ENCODE results near the gene MAGEC2.

MAGEC2 gene

DNA sequence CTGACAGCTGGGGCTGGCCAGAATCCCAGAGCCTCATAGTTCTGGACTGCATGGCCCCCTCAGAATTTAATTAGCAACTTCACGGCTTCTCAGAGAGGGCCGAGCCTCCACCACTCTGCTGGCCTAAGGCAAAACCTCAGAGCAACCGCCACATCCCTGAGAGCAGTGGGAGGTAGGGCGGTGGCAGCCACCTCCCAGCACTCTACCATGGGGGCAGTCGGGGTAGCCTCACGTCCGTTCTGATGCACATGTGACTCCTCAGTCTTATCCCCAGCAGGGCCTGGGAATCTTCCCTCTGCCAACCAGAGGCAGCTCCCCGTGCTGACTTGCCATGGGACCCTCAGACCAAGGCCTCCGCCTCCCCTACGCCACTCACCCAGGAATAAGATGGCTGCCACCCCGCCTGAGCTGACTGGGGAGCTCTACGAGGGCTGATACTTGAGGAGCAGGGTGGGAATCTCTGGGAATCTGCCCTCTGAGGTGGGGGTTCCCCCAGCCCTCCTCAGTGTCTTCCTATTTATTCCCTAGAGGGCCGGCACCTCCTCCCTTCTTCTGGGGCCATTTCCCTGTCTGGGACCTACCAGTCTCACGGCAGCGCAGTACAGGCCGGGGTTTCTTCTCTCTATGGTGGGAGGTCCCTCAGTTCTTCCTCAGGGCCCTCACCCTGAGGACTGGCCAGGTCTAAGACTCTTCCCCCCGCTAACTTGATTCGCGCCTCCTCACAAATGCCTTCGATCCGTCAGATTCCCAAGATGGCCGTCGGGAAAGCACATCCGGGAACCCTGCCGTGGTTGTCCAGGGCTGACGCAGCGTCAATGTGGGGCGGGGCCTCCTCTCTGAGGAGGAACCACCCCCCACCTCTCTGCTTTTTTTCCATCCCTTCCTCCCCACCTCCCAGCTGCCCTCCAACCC lies at the start of gene MAGEC2:
Gene MAGEC2, minus strand, starts transcription at position 769 of the 912 bp plus-strand sequence. CDS start 1,303 bp downstream, outside the sequence.
- no peak for DNase-seq (ENCODE audit: low spot score)

DNA sequence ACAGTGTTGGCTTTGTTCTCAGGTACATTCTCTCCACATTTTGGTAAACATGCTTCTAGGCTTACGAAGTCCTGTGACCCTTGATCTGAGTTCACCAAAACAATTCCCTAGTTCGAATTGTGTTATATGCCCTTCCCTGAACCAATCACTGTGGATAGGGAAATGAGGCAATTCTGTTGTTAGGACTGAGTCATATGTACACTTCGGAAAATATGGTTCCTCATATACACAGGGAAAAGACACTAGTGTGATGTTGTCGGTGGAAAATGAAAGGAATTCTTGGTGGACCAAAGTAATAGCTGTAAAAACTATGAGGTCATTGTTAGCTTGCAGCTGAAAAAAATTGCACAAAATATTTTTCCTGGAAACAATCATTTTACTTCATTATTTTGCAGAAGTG lies 46.6 kb upstream of the MAGEC2 start:
- DNase-seq (ENCODE audit: low spot score): no peak

DNA sequence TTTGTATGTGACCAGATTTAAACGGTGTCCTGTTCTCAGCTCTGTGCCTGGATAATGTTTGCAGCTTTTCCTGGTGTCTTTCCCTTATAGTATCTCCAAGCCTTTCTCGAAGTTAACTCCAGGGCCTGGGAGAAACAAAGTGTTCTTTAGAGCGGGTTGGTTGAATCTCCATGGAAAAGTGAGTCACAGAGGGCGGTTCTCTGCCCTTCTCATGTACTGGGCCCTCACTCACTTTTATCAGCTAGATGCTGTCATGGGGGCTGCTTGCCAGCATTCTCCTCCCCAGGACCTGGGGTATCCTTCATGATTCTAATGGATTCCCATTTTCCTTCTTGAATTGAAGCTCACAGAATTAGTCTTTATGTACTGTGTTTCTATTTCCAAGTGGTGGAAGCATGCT lies 46.1 kb upstream of the MAGEC2 start:
- no peak for DNase-seq (ENCODE audit: low spot score)

GRCh38 chrX:142250502-142250901 lies 45.4 kb upstream of the MAGEC2 start:
- no peak for DNase-seq (ENCODE audit: low spot score)

DNA sequence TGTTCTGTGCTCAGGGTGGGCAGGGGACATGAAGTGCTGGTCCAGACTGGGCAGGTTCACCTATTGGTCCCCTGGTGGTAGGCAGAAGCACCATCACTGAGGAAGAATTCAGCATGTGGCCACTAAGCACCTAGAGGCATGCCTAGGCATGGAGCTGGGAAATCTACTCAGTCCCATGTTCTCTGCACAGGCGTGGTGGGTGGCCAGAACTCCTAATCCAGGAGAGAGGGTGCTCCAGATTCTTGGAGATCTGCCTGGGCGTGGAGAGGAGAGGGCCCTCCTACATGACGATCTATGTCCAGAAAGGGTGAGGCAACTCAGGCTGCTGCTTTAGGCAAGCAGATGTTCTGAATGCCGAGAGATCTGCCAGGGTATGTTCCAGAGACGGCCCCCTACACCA lies 44.6 kb upstream of the MAGEC2 start:
- DNase-seq (ENCODE audit: low spot score): no peak

- no peak for DNase-seq (ENCODE audit: low spot score)
Observed at GRCh38 chrX:142244568-142244967, 39.5 kb upstream of the MAGEC2 start.

DNA sequence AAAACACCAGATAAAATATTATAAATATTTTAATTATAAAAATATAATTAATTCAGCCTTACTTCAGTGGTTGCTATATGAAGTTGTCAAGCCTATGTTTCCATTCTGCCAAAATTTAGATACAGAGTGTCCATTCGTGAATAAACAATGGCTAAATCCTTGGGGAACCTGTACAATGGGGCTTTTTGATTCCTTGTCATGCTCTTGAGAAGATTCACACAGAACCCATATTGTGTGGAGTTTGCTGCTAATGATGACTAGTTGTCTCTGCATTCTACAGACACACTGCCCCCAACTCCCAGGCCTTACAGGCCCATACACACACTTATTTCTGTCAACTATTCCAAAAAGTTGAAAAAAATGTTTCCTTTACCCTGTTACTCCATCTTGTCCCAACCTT lies 33.4 kb upstream of the MAGEC2 start:
- no peak for DNase-seq (ENCODE audit: low spot score)

- DNase-seq (ENCODE audit: low spot score): no peak
Observed at GRCh38 chrX:142233400-142233799, 28.3 kb upstream of the MAGEC2 start.

DNA sequence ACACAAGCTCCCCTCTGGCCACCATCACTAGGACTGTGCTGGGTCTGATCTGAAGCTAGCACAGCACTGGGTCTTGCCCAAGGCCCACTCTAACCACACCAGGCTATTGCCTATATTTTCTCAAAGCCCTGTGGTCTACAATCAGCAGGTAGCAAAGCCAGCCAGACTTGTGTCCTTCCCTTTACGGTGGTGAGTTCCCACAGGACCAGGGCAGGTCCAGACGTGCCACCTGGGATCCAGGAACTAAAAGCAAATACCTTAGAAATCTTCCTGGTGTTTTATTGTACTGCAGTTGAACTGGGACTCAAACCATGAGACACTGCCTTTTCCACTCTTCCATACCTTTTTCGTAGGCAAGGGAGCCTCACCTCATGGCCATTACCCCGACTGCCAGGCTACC lies 9.0 kb upstream of the MAGEC2 start:
- no peak for DNase-seq (ENCODE audit: low spot score)

- no peak for DNase-seq (ENCODE audit: low spot score)
Observed at GRCh38 chrX:142201113-142201512, 4.0 kb downstream of the MAGEC2 start.

DNA sequence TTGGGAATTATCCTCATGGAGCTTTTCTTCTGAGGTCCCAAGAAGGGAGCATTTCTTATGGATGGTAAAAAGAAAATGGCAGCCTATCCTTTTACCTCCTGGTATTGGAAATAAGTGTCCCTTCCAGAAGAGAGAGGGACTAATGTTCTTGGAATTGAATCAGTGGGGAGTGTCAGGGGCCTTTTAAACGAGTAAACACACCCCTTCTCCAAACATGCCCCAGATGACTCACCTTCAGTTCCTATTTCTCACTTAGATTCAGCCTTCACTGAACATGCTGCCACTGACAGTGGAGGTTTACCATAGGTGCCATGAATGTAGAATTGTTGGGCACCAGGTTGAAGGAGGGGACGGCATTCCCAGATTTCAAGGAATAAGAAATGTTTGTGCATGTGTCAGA lies 19.0 kb downstream of the MAGEC2 start:
- DNase-seq (ENCODE audit: low spot score): no peak

- no peak for DNase-seq (ENCODE audit: low spot score)
Observed at GRCh38 chrX:142184756-142185602, 20.1 kb downstream of the MAGEC2 start.

GRCh38 chrX:142156567-142156966 lies 48.5 kb downstream of the MAGEC2 start:
- DNase-seq (ENCODE audit: low spot score): no peak

Measured in RKO (cell line).